Spleen (tissue), 11 donors: ENCODE results near the gene CHST12. TPM values are rescaled to one million over a fixed set of nuclear protein-coding genes. Genes with fewer than 3 reads are reported as not detected.

Experiments used
- DNase-seq: peaks from one replicate; pipeline ENCODE4 v3.0.0-alpha.2; 2020
- H3K27ac ChIP-seq, 8 donors: fragments of 200-600 bp; sonication (generic) in 7 of 8; 1 replicate in 4 of 8; 2 replicates in 4 of 8; pipeline versions ENCODE4 v1.5.0 to v1.8.0; 2016 to 2021; ENCODE audit warnings: inconsistent platforms in 4 of 8, mild to moderate bottlenecking in 4 of 8, moderate library complexity in 1 of 8
- H3K27me3 ChIP-seq, 7 donors: fragments of 200-600 bp; sonication (generic) in 6 of 7; replicated peaks in 1 of 7; 1 replicate in 4 of 7; 2 replicates in 3 of 7; pipeline versions ENCODE4 v1.5.0 to v1.8.0; 2016 to 2021; ENCODE audit warnings: inconsistent platforms in 3 of 7, mild to moderate bottlenecking in 1 of 7
- H3K36me3 ChIP-seq, 6 donors: fragments of 200-600 bp; sonication (generic) in 5 of 6; 1 replicate in 4 of 6; 2 replicates in 2 of 6; pipeline versions ENCODE4 v1.5.0 to v1.8.0; 2016 to 2021; ENCODE audit warnings: inconsistent platforms in 2 of 6
- H3K4me1 ChIP-seq, 6 donors: fragments of 200-600 bp; sonication (generic) in 5 of 6; 1 replicate in 3 of 6; 2 replicates in 3 of 6; pipeline versions ENCODE4 v1.5.0 to v1.8.0; 2016 to 2021; ENCODE audit warnings: inconsistent platforms in 3 of 6
- H3K4me3 ChIP-seq, 8 donors: fragments of 200-600 bp; sonication (generic) in 7 of 8; 1 replicate in 4 of 8; 2 replicates in 4 of 8; pipeline versions ENCODE4 v1.5.0 to v1.8.0; 2016 to 2021; ENCODE audit warnings: inconsistent platforms in 4 of 8, mild to moderate bottlenecking in 4 of 8, moderate library complexity in 2 of 8
- H3K9me3 ChIP-seq, 8 donors: fragments of 200-600 bp; sonication (generic) in 7 of 8; 1 replicate in 4 of 8; 2 replicates in 4 of 8; pipeline versions ENCODE4 v1.5.0 to v1.8.0; 2016 to 2021; ENCODE audit warnings: inconsistent platforms in 4 of 8
- CTCF ChIP-seq, 11 experiments: fragments of 200-600 bp in 7 of 11; fragments of 450-650 bp in 4 of 11; sonication (generic) in 4 of 11; IDR thresholded peaks in 8 of 11; conservative IDR thresholded peaks in 3 of 11; 1 replicate in 7 of 11; 2 replicates in 4 of 11; pipeline versions ENCODE4 v1.4.0 to v1.8.0; 2016 to 2021; ENCODE audit warnings: antibody characterized with exemption in 11 of 11, inconsistent platforms in 4 of 11, mild to moderate bottlenecking in 1 of 11
- POLR2A ChIP-seq, 3 donors: fragments of 450-650 bp; IDR thresholded peaks; one replicate each; pipeline ENCODE4 v1.5.1; 2017; ENCODE audit warnings: antibody characterized with exemption in 3 of 3, mild to moderate bottlenecking in 1 of 3
- POLR2AphosphoS5 ChIP-seq, 3 donors: sonication (generic); formaldehyde crosslinking; IDR thresholded peaks; one replicate each; pipeline ENCODE4 v1.5.1; 2017; ENCODE audit warnings: antibody characterized with exemption in 3 of 3
- WGBS, 5 donors: extraction: QIAGEN DNeasy Blood & Tissue Kit in 3 of 5; methylation state at CpG; one replicate each; pipeline versions ENCODE4 v1.1.5 to v1.1.7; 2013 to 2018; 5-methylcytosine and 5-hydroxymethylcytosine counted together
- intact Hi-C: fragments of 100-400 bp; cut with DNase I; formaldehyde crosslinking; loops from one replicate; pipeline ENCODE4 v1.15.0; 2023; ENCODE audit warnings: low total_unique reads
- polyA plus RNA-seq, 3 donors: library from polyadenylated mRNA; stranded (reverse); fragments of 200-250 nt; gene quantifications; one replicate each; pipeline ENCODE4 v1.2.1, GENCODE V29; 2013
- total RNA-seq, 7 donors: library from RNA; depleted of rRNA in 3 of 7; stranded (reverse); fragments of >200 nt in 3 of 7; fragmentation: NEBNext Ultra II Directional in 4 of 7; extraction: Animal tissue kit (Norgen Biotek cat#: 25700) in 4 of 7; gene quantifications; one replicate each; pipeline versions ENCODE4 v1.1.0 to v1.2.1, GENCODE V29; 2016 to 2021
- donor health status: healthy with polysubstance abuse.
- donor health status: DM: no; HTN: no; CAD: no; lungs with moderate emphysema.
- donor health status: DM: no; HTN: no; CAD: no.
- donor health status: Bipolar disorder and iron deficiency.
- donor health status: healthy.
- donor health status: DM: no; HTN: no; CAD: no.
- donor health status: DM: yes; HTN: yes; CAD: no.

The CHST12 gene
- total and polyA plus RNA-seq, 10 donors, result 7.7 to 51.4 (median 31.6) TPM

DNA sequence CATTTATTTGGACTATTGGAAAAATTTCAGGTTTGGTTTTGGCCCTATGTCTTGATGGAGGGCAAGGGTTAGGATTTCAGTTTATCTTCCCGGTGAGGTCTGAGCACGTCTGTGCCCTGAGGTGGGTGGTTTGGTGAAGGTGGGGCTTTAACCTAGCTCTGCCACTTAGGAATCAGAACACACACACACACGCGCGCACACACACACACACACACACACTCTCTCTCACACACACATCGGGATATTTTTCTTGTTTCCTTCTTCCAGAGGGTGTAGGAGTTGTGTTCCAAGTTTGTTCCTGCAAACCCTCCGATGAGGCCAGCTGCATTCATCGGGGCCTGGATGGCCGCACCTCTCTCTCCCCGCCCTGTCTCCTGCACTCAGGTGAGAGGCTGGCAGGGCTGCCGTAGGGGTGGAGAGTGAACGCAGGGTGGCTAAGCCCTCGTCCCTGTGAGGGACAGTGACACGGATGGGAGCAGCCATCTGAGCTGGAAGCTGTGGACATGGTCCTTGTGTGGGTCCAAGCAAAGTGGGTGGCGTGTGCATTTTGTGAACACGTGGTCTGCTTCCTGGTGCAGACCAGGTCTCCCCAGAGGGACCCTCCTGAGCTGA lies 34.2 kb downstream of the CHST12 start:
- Histone ChIP-seq H3K4me3 (no peak overlapping the region), H3K27ac (no peak overlapping the region), H3K27me3 (no peaks in the 10 kb centered on the region), H3K9me3 (no peaks in the 10 kb centered on the region), H3K36me3 (peaks cover 0 to 85% (median 43%) of the 10 kb centered on the region in 6 donors), H3K4me1 (peaks cover 0 to 25% (median 0%) of the 10 kb centered on the region in 6 donors)
- WGBS, 5 donors, result 86 to 92% (median 87%) methylated on average over 16 of the region's 16 CpGs
- no peak for TF ChIP-seq CTCF (IDR thresholded peaks at IDR 0.05 in 8 of 11, conservative IDR thresholded peaks at IDR 0.05 in 3 of 11)
- peak in 1 of 3 donors; percentile 43 for TF ChIP-seq POLR2AphosphoS5 (IDR thresholded peaks at IDR 0.05)
- intact Hi-C loops, result no loop called here
- DNase-seq, result no peak

DNA sequence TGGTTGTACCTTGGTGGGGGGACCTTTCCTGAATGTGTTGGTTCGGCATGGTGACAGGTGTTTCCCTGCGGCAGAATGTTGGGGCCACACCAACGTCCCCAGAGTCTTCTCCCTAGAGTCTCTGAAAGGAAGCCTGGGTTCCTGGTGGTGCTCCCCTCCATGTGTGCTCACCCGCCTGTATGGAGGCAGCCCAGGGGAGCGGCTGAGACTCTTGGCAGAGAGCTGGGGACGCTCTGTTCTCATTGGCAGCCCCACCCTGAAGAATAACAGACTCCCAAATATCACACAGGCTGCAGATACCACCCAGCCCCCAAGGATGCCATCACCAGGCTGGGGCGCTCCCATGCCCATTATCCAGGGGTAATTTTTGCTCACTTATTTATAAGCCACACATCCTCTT lies 34.8 kb downstream of the CHST12 start:
- WGBS, 5 donors, result 67 to 86% (median 79%) methylated on average over 4 to 7 of the region's 7 CpGs
- no peaks in the 10 kb centered on the region for H3K27me3 ChIP-seq
- TF ChIP-seq POLR2A (IDR thresholded peaks at IDR 0.05) (no peak), POLR2AphosphoS5 (IDR thresholded peaks at IDR 0.05) (no peak), CTCF (IDR thresholded peaks at IDR 0.05 in 8 of 11, conservative IDR thresholded peaks at IDR 0.05 in 3 of 11) (no peak)
- H3K4me1 ChIP-seq, result peaks cover 0 to 20% (median 0%) of the 10 kb centered on the region in 6 donors
- intact Hi-C loops, result no loop called here
- no peak overlapping the region for H3K27ac ChIP-seq
- H3K36me3 ChIP-seq, result peaks cover 0 to 85% (median 39%) of the 10 kb centered on the region in 6 donors
- no peak for DNase-seq
- no peaks in the 10 kb centered on the region for H3K9me3 ChIP-seq
- no peak overlapping the region for H3K4me3 ChIP-seq

DNA sequence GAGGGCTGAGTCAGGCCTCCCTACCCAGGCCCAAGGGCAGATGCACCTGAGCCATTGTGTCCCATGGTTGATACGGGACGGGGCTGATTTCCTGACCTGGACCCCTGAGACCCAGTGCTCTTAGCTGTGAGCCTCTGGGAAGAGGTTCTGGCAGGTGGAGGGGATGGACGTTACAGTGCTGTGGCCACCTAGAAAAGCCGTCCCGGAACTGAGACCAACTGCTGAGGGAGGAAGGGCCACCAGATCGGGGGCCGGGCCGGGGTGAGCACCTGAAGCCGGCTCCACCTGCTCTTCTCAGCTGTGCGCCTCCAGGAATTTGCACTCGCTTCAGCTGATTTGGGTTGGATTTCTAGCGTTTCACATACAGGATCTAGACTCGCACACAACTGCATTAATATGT lies 35.4 kb downstream of the CHST12 start:
- Histone ChIP-seq H3K27ac (no peak overlapping the region), H3K4me1 (peaks cover 0 to 15% (median 0%) of the 10 kb centered on the region in 6 donors)
- 91 to 95% (median 94%) methylated on average over 13 of the region's 13 CpGs for WGBS, 5 donors

More for the DNA sequence above, 35.4 kb downstream of the CHST12 start:
- Histone ChIP-seq H3K4me3 (no peak overlapping the region), H3K36me3 (peaks cover 0 to 85% (median 33%) of the 10 kb centered on the region in 6 donors), H3K27me3 (no peaks in the 10 kb centered on the region), H3K9me3 (no peaks in the 10 kb centered on the region)
- intact Hi-C loops, result no loop called here
- no peak for DNase-seq
- TF ChIP-seq POLR2AphosphoS5 (IDR thresholded peaks at IDR 0.05), result no peak
- TF ChIP-seq CTCF (IDR thresholded peaks at IDR 0.05 in 8 of 11, conservative IDR thresholded peaks at IDR 0.05 in 3 of 11), result no peak
- TF ChIP-seq POLR2A (IDR thresholded peaks at IDR 0.05), result no peak
